ENCODE results near the gene GLI2.

The GLI2 gene

GRCh38 chr2:120715941-120716340, 19.7 kb upstream of the GLI2 start:
- Histone ChIP-seq H3K4me2 (ENCODE audit: low read depth, low read length, poor library complexity, severe bottlenecking) (no peak overlapping the region), H3K9ac (ENCODE audit: low read depth, low read length, poor library complexity, severe bottlenecking) (no peak overlapping the region), H3F3A (ENCODE audit: low read depth) (no peaks in the 10 kb centered on the region), H3K9me2 (replicated peaks; ENCODE audit: low read depth, low read length) (no peaks in the 10 kb centered on the region), H3K36me3 (ENCODE audit: insufficient read depth, low read length) (no peaks in the 10 kb centered on the region), H3K4me3 (ENCODE audit: low read length, poor library complexity, severe bottlenecking) (no peak overlapping the region), H3K4me1 (ENCODE audit: insufficient read depth, low read length, poor library complexity, severe bottlenecking) (no peaks in the 10 kb centered on the region), H4K20me1 (ENCODE audit: insufficient read depth, low read length, poor library complexity, severe bottlenecking) (no peaks in the 10 kb centered on the region), H2AFZ (ENCODE audit: low read length) (no peak overlapping the region), H3K27me3 (ENCODE audit: insufficient read depth, low read length, poor library complexity, severe bottlenecking) (no peaks in the 10 kb centered on the region), H3K79me2 (ENCODE audit: insufficient read depth, low read length) (no peaks in the 10 kb centered on the region), H3K9me3 (ENCODE audit: insufficient read depth, low read depth, low read length) (no peaks in the 10 kb centered on the region)
- TF ChIP-seq, protein P1, sequence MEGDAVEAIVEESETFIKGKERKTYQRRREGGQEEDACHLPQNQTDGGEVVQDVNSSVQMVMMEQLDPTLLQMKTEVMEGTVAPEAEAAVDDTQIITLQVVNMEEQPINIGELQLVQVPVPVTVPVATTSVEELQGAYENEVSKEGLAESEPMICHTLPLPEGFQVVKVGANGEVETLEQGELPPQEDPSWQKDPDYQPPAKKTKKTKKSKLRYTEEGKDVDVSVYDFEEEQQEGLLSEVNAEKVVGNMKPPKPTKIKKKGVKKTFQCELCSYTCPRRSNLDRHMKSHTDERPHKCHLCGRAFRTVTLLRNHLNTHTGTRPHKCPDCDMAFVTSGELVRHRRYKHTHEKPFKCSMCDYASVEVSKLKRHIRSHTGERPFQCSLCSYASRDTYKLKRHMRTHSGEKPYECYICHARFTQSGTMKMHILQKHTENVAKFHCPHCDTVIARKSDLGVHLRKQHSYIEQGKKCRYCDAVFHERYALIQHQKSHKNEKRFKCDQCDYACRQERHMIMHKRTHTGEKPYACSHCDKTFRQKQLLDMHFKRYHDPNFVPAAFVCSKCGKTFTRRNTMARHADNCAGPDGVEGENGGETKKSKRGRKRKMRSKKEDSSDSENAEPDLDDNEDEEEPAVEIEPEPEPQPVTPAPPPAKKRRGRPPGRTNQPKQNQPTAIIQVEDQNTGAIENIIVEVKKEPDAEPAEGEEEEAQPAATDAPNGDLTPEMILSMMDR (conservative IDR thresholded peaks at IDR 0.05; ENCODE audit: low read length): no peak
- TF ChIP-seq EZH2phosphoT487 (IDR thresholded peaks at IDR 0.05; ENCODE audit: borderline replicate concordance): no peak

DNA sequence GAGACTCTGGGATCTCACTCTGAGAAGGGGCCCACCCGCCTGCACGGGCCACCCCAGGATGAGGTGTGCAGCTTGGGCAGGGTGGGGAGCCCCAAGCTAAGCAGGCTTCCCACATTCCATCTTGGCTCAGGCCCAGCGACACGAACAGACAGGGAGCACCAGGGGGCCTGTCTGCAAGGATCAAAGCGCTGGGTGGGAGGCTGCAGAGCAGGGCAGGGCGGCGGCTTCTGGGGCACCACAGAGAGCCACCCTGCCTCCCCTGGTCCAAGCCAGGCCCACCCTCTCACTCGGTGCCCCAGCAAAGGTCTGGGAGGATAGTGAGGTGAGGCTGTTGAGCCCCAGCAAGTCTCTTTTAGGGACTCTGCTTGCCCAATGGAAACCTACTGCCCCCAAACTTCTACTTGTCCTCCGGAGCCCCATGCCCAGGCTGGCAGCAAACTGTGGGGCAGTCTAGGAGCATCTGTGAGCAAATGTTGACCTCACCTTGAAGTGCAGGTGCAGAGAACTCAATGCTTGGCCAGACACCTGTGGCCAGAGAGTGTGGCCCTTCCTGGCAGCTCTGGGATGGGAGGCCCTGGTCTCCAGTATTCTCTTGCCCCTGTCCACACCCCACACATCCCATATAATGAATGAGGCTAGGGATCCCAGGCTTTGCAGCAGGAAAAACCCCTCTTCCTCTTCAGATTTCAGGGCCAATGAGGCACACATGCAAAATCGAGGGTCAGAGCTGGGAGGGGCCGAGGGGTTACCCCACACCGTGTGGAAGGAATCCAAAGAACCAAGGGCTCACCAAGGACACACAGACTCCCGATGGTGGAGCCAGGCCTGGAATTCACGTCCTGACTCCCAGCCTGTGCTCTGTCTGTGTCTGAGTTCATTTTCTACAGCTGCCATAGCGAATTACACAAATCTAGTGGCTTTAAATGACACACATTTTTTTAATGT, 18.8 kb upstream of the GLI2 start:
- H3K79me2 ChIP-seq (ENCODE audit: insufficient read depth, low read length): no peaks in the 10 kb centered on the region

GRCh38 chr2:120719491-120719890, 16.2 kb upstream of the GLI2 start:
- H3K79me2 ChIP-seq (ENCODE audit: insufficient read depth, low read length): no peaks in the 10 kb centered on the region
- no peak overlapping the region for H2AFZ ChIP-seq (ENCODE audit: low read length)
- H3K4me3 ChIP-seq (ENCODE audit: low read length, poor library complexity, severe bottlenecking): no peak overlapping the region
- H3K36me3 ChIP-seq (ENCODE audit: insufficient read depth, low read length): no peaks in the 10 kb centered on the region
- no peak overlapping the region for H3K4me2 ChIP-seq (ENCODE audit: low read depth, low read length, poor library complexity, severe bottlenecking)
- no peaks in the 10 kb centered on the region for H4K20me1 ChIP-seq (ENCODE audit: insufficient read depth, low read length, poor library complexity, severe bottlenecking)
- H3K4me1 ChIP-seq (ENCODE audit: insufficient read depth, low read length, poor library complexity, severe bottlenecking): no peaks in the 10 kb centered on the region
- H3K9ac ChIP-seq (ENCODE audit: low read depth, low read length, poor library complexity, severe bottlenecking): no peak overlapping the region
- no peaks in the 10 kb centered on the region for H3K9me2 ChIP-seq (replicated peaks; ENCODE audit: low read depth, low read length)
- no peaks in the 10 kb centered on the region for H3K9me3 ChIP-seq (ENCODE audit: insufficient read depth, low read depth, low read length)
- no peaks in the 10 kb centered on the region for H3F3A ChIP-seq (ENCODE audit: low read depth)
- TF ChIP-seq, protein P1 (conservative IDR thresholded peaks at IDR 0.05; ENCODE audit: low read length): no peak
- no peak for TF ChIP-seq EZH2phosphoT487 (IDR thresholded peaks at IDR 0.05; ENCODE audit: borderline replicate concordance)
- no peaks in the 10 kb centered on the region for H3K27me3 ChIP-seq (ENCODE audit: insufficient read depth, low read length, poor library complexity, severe bottlenecking)

More for the DNA sequence above, 18.8 kb upstream of the GLI2 start:
- Histone ChIP-seq H2AFZ (ENCODE audit: low read length) (no peak overlapping the region), H3K9me3 (ENCODE audit: insufficient read depth, low read depth, low read length) (no peaks in the 10 kb centered on the region), H4K20me1 (ENCODE audit: insufficient read depth, low read length, poor library complexity, severe bottlenecking) (no peaks in the 10 kb centered on the region), H3F3A (ENCODE audit: low read depth) (no peaks in the 10 kb centered on the region), H3K9ac (ENCODE audit: low read depth, low read length, poor library complexity, severe bottlenecking) (no peak overlapping the region), H3K36me3 (ENCODE audit: insufficient read depth, low read length) (no peaks in the 10 kb centered on the region), H3K27me3 (ENCODE audit: insufficient read depth, low read length, poor library complexity, severe bottlenecking) (no peaks in the 10 kb centered on the region), H3K4me2 (ENCODE audit: low read depth, low read length, poor library complexity, severe bottlenecking) (no peak overlapping the region), H3K4me1 (ENCODE audit: insufficient read depth, low read length, poor library complexity, severe bottlenecking) (no peaks in the 10 kb centered on the region), H3K4me3 (ENCODE audit: low read length, poor library complexity, severe bottlenecking) (no peak overlapping the region), H3K9me2 (replicated peaks; ENCODE audit: low read depth, low read length) (no peaks in the 10 kb centered on the region)
- TF ChIP-seq EZH2phosphoT487 (IDR thresholded peaks at IDR 0.05; ENCODE audit: borderline replicate concordance): no peak
- TF ChIP-seq, protein P1 (conservative IDR thresholded peaks at IDR 0.05; ENCODE audit: low read length): no peak

All from Loucy (cell line).